ENCODE results near the gene UNCX.
"Not testable (repeated sequence)": the region's sequence is repeated elsewhere in the genome, so short reads cannot be mapped to it uniquely, and the experiment has no call there.

GRCh38 chr7:1202914-1203313, 29.8 kb upstream of the UNCX start:
- TF ChIP-seq, protein P1, sequence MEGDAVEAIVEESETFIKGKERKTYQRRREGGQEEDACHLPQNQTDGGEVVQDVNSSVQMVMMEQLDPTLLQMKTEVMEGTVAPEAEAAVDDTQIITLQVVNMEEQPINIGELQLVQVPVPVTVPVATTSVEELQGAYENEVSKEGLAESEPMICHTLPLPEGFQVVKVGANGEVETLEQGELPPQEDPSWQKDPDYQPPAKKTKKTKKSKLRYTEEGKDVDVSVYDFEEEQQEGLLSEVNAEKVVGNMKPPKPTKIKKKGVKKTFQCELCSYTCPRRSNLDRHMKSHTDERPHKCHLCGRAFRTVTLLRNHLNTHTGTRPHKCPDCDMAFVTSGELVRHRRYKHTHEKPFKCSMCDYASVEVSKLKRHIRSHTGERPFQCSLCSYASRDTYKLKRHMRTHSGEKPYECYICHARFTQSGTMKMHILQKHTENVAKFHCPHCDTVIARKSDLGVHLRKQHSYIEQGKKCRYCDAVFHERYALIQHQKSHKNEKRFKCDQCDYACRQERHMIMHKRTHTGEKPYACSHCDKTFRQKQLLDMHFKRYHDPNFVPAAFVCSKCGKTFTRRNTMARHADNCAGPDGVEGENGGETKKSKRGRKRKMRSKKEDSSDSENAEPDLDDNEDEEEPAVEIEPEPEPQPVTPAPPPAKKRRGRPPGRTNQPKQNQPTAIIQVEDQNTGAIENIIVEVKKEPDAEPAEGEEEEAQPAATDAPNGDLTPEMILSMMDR (IDR thresholded peaks at IDR 0.05), result not testable (repeated sequence)
- not testable (repeated sequence) for TF ChIP-seq POLR2A (IDR thresholded peaks at IDR 0.05)

Data from heart left ventricle (tissue), 13 donors.